Esophagus squamous epithelium (tissue), 4 donors: ENCODE data around the gene ACVR2B.
"Not testable (repeated sequence)": the region's sequence is repeated elsewhere in the genome, so short reads cannot be mapped to it uniquely, and the experiment has no call there.

Source experiments
- CTCF ChIP-seq, 6 experiments: fragments of 450-650 bp in 4 of 6; fragments of 200-600 bp in 2 of 6; sonication (generic) in 2 of 6; IDR thresholded peaks; one replicate each; pipeline ENCODE4 v1.5.1; 2016 to 2019; ENCODE audit warnings: antibody characterized with exemption in 6 of 6, mild to moderate bottlenecking in 4 of 6, moderate library complexity in 4 of 6
- POLR2A ChIP-seq, 4 donors: fragments of 450-650 bp; IDR thresholded peaks; one replicate each; pipeline ENCODE4 v1.6.1; 2017; ENCODE audit warnings: antibody characterized with exemption in 4 of 4, mild to moderate bottlenecking in 4 of 4, moderate library complexity in 3 of 4

- TF ChIP-seq CTCF, POLR2A (IDR thresholded peaks at IDR 0.05): not testable (repeated sequence)
Observed at GRCh38 chr3:38438436-38439069, 15.1 kb upstream of the ACVR2B start.
